Endothelial cell of umbilical vein (primary cell): ENCODE data around the gene ZNF366. TPM values are rescaled to one million over a fixed set of nuclear protein-coding genes. Genes with fewer than 3 reads are reported as not detected.

Experiments
- BruUV-seq: library from RNA; stranded (reverse); fragments of 400-500 nt; replicated peaks from 2 replicates; lab custom pipeline; 2021; lab: Mats Ljungman, UMichigan
- CTCF ChIA-PET: fragments of 300-600, 350-600 bp; sonication (Branson Sonifier 250); formaldehyde crosslinking; loops from one replicate; lab custom pipeline; 2021; ENCODE audit warnings: antibody characterized with exemption, inconsistent platforms; lab: Charles Lee
- POLR2A ChIA-PET: fragments of 300-600, 350-600 bp; sonication (Branson Sonifier 250); formaldehyde crosslinking; loops from one replicate; lab custom pipeline; 2021; ENCODE audit warnings: antibody characterized with exemption, inconsistent platforms; lab: Charles Lee
- DNase-seq: peaks from one replicate; pipeline ENCODE4 v3.0.0-alpha.2; 2011; ENCODE audit warnings: low read depth, low spot score
- FAIRE-seq: peaks from 2 replicates; lab custom pipeline; 2011; peaks lifted over from hg19 to GRCh38; lab: Jason Lieb, UNC
- H2AFZ ChIP-seq: 2 replicates; pipeline ENCODE4 v1.6.0; 2012; ENCODE audit warnings: low read depth, low read length, control low read depth, inconsistent platforms
- H3K27ac ChIP-seq: 2 replicates; pipeline ENCODE4 v1.5.1; 2011; ENCODE audit warnings: low read depth, mild to moderate bottlenecking, control low read depth, low read length, moderate library complexity; ENCODE audit not compliant: insufficient read depth
- H3K27me3 ChIP-seq, 2 experiments: 2 replicates each; pipeline versions ENCODE4 v1.6.0 to v1.6.1; 2011; ENCODE audit warnings: low read length in 2 of 2, mixed read lengths in 1 of 2; ENCODE audit not compliant: control insufficient read depth in 2 of 2, insufficient read depth in 2 of 2
- H3K36me3 ChIP-seq, 2 experiments: 2 replicates in 1 of 2; 3 replicates in 1 of 2; pipeline ENCODE4 v1.5.1; 2011; ENCODE audit warnings: low read length in 2 of 2, mild to moderate bottlenecking in 1 of 2, moderate library complexity in 1 of 2; ENCODE audit not compliant: control insufficient read depth in 2 of 2, insufficient read depth in 2 of 2; ENCODE audit errors: extremely low read depth in 1 of 2
- H3K4me1 ChIP-seq: 3 replicates; pipeline ENCODE4 v1.5.1; 2011; ENCODE audit warnings: mild to moderate bottlenecking, low read length; ENCODE audit not compliant: control insufficient read depth, insufficient read depth; ENCODE audit errors: extremely low read depth
- H3K4me2 ChIP-seq: 2 replicates; pipeline ENCODE4 v1.6.1; 2011; ENCODE audit warnings: low read length, control low read depth, mixed read lengths; ENCODE audit not compliant: insufficient read depth
- H3K4me3 ChIP-seq, 3 experiments: fragments of 200-600 bp in 1 of 3; sonication (generic), shearing (Covaris generic) in 1 of 3; replicated peaks in 1 of 3; 2 replicates each; pipeline ENCODE4 v1.5.1; 2011 to 2016; ENCODE audit warnings: control low read depth in 3 of 3, low read length in 3 of 3, mild to moderate bottlenecking in 2 of 3, inconsistent platforms in 1 of 3, low read depth in 1 of 3, moderate library complexity in 1 of 3; ENCODE audit not compliant: insufficient read depth in 1 of 3
- H3K79me2 ChIP-seq: 2 replicates; pipeline ENCODE4 v1.6.0; 2012; ENCODE audit warnings: low read length, inconsistent platforms; ENCODE audit not compliant: control insufficient read depth, insufficient read depth
- H3K9ac ChIP-seq: replicated peaks from 2 replicates; pipeline ENCODE3; 2011; ENCODE audit warnings: low read length, control low read depth; ENCODE audit not compliant: insufficient read depth; ENCODE audit errors: extremely low read depth
- H3K9me1 ChIP-seq: replicated peaks from 3 replicates; pipeline ENCODE4 v1.6.0; 2011; ENCODE audit warnings: mild to moderate bottlenecking, low read length; ENCODE audit not compliant: control insufficient read depth, insufficient read depth; ENCODE audit errors: extremely low read depth
- H3K9me3 ChIP-seq: replicated peaks from 2 replicates; pipeline ENCODE4 v1.5.1; 2012; ENCODE audit warnings: low read length, inconsistent platforms; ENCODE audit not compliant: control insufficient read depth, insufficient read depth
- H4K20me1 ChIP-seq: replicated peaks from 2 replicates; pipeline ENCODE3; 2011; ENCODE audit warnings: mild to moderate bottlenecking, low read length; ENCODE audit not compliant: control insufficient read depth, insufficient read depth; ENCODE audit errors: extremely low read depth
- CTCF ChIP-seq, 2 donors: IDR thresholded peaks; 1 replicate in 1 of 2; 2 replicates in 1 of 2; pipeline ENCODE4 v1.5.1; 2011; ENCODE audit warnings: low read length in 2 of 2, mild to moderate bottlenecking in 2 of 2, moderate library complexity in 2 of 2, control low read depth in 1 of 2, inconsistent platforms in 1 of 2, low read depth in 1 of 2; ENCODE audit not compliant: insufficient read depth in 1 of 2; ENCODE audit errors: extremely low read depth in 1 of 2
- EZH2 ChIP-seq: IDR thresholded peaks from 2 replicates; pipeline ENCODE4 v1.6.1; 2012; ENCODE audit warnings: borderline replicate concordance, low read depth, mild to moderate bottlenecking, moderate library complexity, low read length, inconsistent platforms; ENCODE audit not compliant: severe bottlenecking
- FOS ChIP-seq: IDR thresholded peaks from 2 replicates; pipeline ENCODE4 v1.6.1; 2011; ENCODE audit warnings: mild to moderate bottlenecking, low read length, moderate library complexity, borderline replicate concordance; ENCODE audit not compliant: insufficient read depth
- GATA2 ChIP-seq: IDR thresholded peaks from 2 replicates; pipeline ENCODE4 v1.7.0; 2011; ENCODE audit warnings: low read depth, mild to moderate bottlenecking, moderate library complexity, mixed read lengths, low read length; ENCODE audit not compliant: insufficient read length, insufficient read depth
- JUN ChIP-seq: IDR thresholded peaks from 2 replicates; pipeline ENCODE4 v1.6.1; 2011; ENCODE audit warnings: borderline replicate concordance, low read depth; ENCODE audit not compliant: insufficient read length, insufficient read depth
- MAX ChIP-seq: IDR thresholded peaks from 2 replicates; pipeline ENCODE4 v1.6.1; 2011; ENCODE audit not compliant: insufficient read depth, insufficient read length
- MYC ChIP-seq: IDR thresholded peaks from one replicate; pipeline ENCODE4 v1.6.1; 2011; ENCODE audit warnings: mild to moderate bottlenecking, low read depth, low read length
- POLR2A ChIP-seq: IDR thresholded peaks from 2 replicates; pipeline ENCODE4 v1.6.1; 2012; ENCODE audit warnings: low read depth, mild to moderate bottlenecking, control low read depth, low read length
- POLR2AphosphoS5 ChIP-seq: IDR thresholded peaks from 2 replicates; pipeline ENCODE4 v1.6.1; 2012; ENCODE audit warnings: low read depth, mild to moderate bottlenecking, control low read depth, low read length, moderate library complexity; ENCODE audit not compliant: insufficient read depth
- dilution Hi-C: fragments of 300-500 bp; cut with MboI; formaldehyde crosslinking; loops from one replicate; pipeline ENCODE4 v1.15.0; 2019; ENCODE audit warnings: low sequenced_read_pairs; ENCODE audit not compliant: extremely low pct_ligation_motif_present
- intact Hi-C: fragments of 100-400 bp; cut with micrococcal nuclease; formaldehyde crosslinking; loops from one replicate; pipeline ENCODE4 v1.10.0; 2022
- polyA plus RNA-seq, 4 experiments: library from polyadenylated mRNA; depleted of rRNA in 3 of 4; stranded (reverse) in 3 of 4; unstranded in 1 of 4; fragments of >200 nt; gene quantifications; 2 replicates each; pipeline versions ENCODE4 v1.2.1 to v1.2.3, GENCODE V29; 2011 to 2012; ENCODE audit warnings: missing spikeins in 1 of 4
- total RNA-seq: library from RNA; stranded (reverse); gene quantifications from 2 replicates; pipeline ENCODE4 v1.2.3, GENCODE V29; 2021

The ZNF366 gene
- total and polyA plus RNA-seq, 2 donors (not counting 3 experiments of a cell fraction or from before 2014, with no cell fraction given): 1.3 to 4.1 TPM

GRCh38 chr5:72459913-72460312 is 47.3 kb downstream of the ZNF366 start:
- FAIRE-seq: no peak
- intact Hi-C loops: no loop called here

GRCh38 chr5:72459089-72459661 is 48.0 kb downstream of the ZNF366 start:
- ChIA-PET CTCF (no interaction called here), POLR2A (no interaction called here)
- no peak overlapping the region for H3K4me3 ChIP-seq
- BruUV-seq: no TSS peak
- no peak overlapping the region for H2AFZ ChIP-seq
- intact Hi-C loops: no loop called here
- no peak overlapping the region for H3K27ac ChIP-seq
- H3K27me3 ChIP-seq: no peaks in the 10 kb centered on the region
- H4K20me1 ChIP-seq: no peaks in the 10 kb centered on the region
- H3K79me2 ChIP-seq: no peaks in the 10 kb centered on the region
- FAIRE-seq (no peak), DNase-seq (peak; percentile 26)
- TF ChIP-seq JUN (no peak), MYC (no peak), POLR2AphosphoS5 (no peak), GATA2 (no peak), FOS (no peak), POLR2A (no peak), EZH2 (no peak), CTCF (IDR thresholded peaks at IDR 0.05; ENCODE audit: extremely low read depth in 1 of 2, insufficient read depth in 1 of 2, low read depth in 1 of 2, low read length in 2 of 2) (no peak), MAX (no peak)
- no peak overlapping the region for H3K9ac ChIP-seq
- H3K9me3 ChIP-seq: no peaks in the 10 kb centered on the region
- peaks cover 23% of the 10 kb centered on the region for H3K4me1 ChIP-seq
- no peaks in the 10 kb centered on the region for H3K36me3 ChIP-seq
- dilution Hi-C loops: no loop called here
- no peaks in the 10 kb centered on the region for H3K9me1 ChIP-seq
- H3K4me2 ChIP-seq: no peak overlapping the region

More at GRCh38 chr5:72459913-72460312, 47.3 kb downstream of the ZNF366 start:
- Histone ChIP-seq H3K4me2 (no peak overlapping the region), H3K27ac (no peak overlapping the region), H3K9me1 (no peaks in the 10 kb centered on the region), H2AFZ (no peak overlapping the region), H3K79me2 (no peaks in the 10 kb centered on the region), H3K27me3 (no peaks in the 10 kb centered on the region), H3K36me3 (no peaks in the 10 kb centered on the region), H3K9me3 (no peaks in the 10 kb centered on the region), H3K4me1 (peaks cover 20% of the 10 kb centered on the region), H3K9ac (no peak overlapping the region), H3K4me3 (no peak overlapping the region), H4K20me1 (no peaks in the 10 kb centered on the region)
- no peak for DNase-seq
- POLR2A ChIA-PET: no interaction called here
- TF ChIP-seq GATA2: no peak
- no peak for TF ChIP-seq MYC
- TF ChIP-seq EZH2: no peak
- no peak for TF ChIP-seq JUN
- no peak for TF ChIP-seq FOS
- no peak for TF ChIP-seq POLR2A
- BruUV-seq: no TSS peak
- CTCF ChIA-PET: no interaction called here
- dilution Hi-C loops: no loop called here
